ENCODE results near the gene MTX1. TPM values are rescaled to one million over a fixed set of nuclear protein-coding genes. Genes with fewer than 3 reads are reported as not detected.
A peak's percentile ranks its signal among the peaks of the same experiment; 100 is the strongest.
"Not testable (repeated sequence)": the region's sequence is repeated elsewhere in the genome, so short reads cannot be mapped to it uniquely, and the experiment has no call there.

MTX1 gene
- total RNA-seq, 4 donors from 2014 or later = 33.2 to 45.2 (median 36.5) TPM

DNA sequence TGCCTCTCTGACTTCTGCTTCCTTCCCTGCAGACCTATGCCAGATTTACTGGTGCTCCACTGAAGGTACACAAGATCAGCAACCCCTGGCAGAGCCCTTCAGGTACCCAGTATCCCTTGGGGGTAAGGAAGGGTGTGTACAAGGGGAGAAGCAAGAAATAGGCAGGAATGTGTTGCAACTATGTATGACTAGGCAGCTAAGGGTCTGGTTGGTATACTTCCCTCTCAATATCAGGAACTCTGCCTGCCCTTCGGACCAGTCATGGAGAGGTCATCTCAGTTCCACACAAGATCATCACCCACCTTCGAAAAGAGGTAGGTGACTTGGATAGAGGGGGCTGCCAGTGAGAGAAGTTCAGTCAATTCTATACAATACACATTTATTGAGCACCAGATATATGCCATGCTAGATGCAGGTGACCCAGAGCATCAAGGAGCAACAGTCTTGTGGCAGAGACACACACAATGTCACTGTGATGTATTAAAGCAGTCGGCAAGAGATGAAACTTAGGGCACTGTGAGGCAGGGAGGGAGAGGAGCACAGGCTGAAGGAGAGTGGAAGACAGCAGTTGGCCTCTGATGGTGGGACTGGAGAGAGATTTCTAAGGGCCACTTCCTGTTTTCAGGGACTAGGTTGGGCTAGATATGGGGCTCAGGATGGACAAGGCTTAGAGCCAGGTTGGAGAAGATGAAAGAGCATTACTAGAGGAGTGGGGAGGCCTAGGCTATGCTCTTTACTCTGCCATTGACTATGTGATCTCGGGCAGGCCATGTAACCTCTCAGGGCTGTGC is 2.0 kb downstream of the MTX1 start:
- no peak overlapping the region for H3K4me3 ChIP-seq
- H3K27ac ChIP-seq = no peak overlapping the region
- DNase-seq = no peak

GRCh38 chr1:155211381-155212050 is 3.0 kb downstream of the MTX1 start:
- not testable (repeated sequence) for H3K27ac ChIP-seq, H3K9me3 ChIP-seq, H3K36me3 ChIP-seq, H3K4me3 ChIP-seq, H3K27me3 ChIP-seq, DNase-seq
- peaks cover 5 to 27% (median 13%) of the 10 kb centered on the region in 4 donors for H3K4me1 ChIP-seq

More for the DNA sequence above, 2.0 kb downstream of the MTX1 start:
- H3K4me1 ChIP-seq = peaks cover 5 to 29% (median 13%) of the 10 kb centered on the region in 4 donors
- no peaks in the 10 kb centered on the region for H3K27me3 ChIP-seq
- H3K36me3 ChIP-seq = peaks cover 0 to 3% (median 0%) of the 10 kb centered on the region in 3 donors
- no peaks in the 10 kb centered on the region for H3K9me3 ChIP-seq
- TF ChIP-seq, protein P1, sequence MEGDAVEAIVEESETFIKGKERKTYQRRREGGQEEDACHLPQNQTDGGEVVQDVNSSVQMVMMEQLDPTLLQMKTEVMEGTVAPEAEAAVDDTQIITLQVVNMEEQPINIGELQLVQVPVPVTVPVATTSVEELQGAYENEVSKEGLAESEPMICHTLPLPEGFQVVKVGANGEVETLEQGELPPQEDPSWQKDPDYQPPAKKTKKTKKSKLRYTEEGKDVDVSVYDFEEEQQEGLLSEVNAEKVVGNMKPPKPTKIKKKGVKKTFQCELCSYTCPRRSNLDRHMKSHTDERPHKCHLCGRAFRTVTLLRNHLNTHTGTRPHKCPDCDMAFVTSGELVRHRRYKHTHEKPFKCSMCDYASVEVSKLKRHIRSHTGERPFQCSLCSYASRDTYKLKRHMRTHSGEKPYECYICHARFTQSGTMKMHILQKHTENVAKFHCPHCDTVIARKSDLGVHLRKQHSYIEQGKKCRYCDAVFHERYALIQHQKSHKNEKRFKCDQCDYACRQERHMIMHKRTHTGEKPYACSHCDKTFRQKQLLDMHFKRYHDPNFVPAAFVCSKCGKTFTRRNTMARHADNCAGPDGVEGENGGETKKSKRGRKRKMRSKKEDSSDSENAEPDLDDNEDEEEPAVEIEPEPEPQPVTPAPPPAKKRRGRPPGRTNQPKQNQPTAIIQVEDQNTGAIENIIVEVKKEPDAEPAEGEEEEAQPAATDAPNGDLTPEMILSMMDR (IDR thresholded peaks at IDR 0.05) = no peak
- TF ChIP-seq POLR2A (IDR thresholded peaks at IDR 0.05) = no peak

DNA sequence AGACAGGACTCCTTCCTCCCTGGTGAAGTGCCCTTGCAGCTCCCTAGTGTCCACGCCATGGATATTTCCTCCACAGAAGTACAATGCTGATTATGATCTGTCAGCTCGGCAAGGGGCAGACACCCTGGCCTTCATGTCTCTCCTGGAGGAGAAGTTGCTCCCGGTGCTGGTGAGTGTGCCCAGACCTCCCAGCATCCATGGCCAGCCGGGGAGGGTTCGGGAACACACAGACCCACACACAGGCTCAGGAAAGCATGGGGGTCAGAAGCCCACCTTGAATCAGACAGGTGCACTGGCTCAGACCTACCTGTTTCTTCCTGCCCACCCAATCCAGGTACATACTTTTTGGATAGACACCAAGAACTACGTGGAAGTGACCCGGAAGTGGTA is 3.6 kb downstream of the MTX1 start:
- not testable (repeated sequence) for H3K9me3 ChIP-seq, DNase-seq, H3K27ac ChIP-seq, H3K36me3 ChIP-seq, H3K4me3 ChIP-seq, H3K27me3 ChIP-seq
- H3K4me1 ChIP-seq = peaks cover 5 to 22% (median 11%) of the 10 kb centered on the region in 4 donors

- DNase-seq = not testable (repeated sequence)
Observed at GRCh38 chr1:155214702-155215101, 6.2 kb downstream of the MTX1 start.

DNA sequence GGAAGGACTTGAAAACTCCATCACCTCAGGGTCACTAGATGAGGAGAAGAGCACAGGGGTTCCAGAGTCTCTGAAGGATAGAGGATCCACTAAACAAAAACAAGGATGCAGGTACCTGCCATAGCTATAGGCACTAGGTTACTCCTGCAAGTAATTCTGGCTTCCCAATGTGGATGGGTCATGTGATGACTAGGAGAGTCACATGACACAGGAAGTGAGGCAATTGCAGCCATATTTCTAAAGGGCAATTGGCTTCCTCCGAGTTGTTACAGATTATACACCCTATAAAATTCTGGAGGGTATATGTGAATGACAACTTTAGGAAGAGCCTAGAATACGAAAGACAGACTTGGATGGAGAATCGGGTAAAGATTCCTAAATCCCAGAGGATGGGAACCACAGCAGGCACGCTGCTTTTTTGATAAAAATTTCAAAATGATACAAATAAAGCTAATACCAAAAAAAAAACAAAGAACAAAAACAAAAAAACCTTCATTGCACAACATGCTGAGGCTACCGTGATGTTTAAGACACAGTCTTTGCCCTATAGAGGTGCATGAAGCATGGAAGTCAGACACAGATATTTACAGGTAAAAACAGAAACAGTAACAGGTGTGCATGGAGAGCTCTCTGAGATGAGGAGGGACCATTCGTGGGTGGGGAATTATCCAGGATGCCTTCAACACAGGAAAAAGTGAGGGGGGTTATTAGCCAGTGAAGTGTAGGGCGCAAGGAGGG is 10.5 kb downstream of the MTX1 start:
- peak in 1 of 3 donors; percentile 62 for DNase-seq
- H3K9me3 ChIP-seq = no peaks in the 10 kb centered on the region
- H3K27me3 ChIP-seq = no peaks in the 10 kb centered on the region
- peaks cover 0 to 8% (median 0%) of the 10 kb centered on the region in 4 donors for H3K4me1 ChIP-seq
- no peak for TF ChIP-seq POLR2A (IDR thresholded peaks at IDR 0.05)
- TF ChIP-seq, protein P1 (IDR thresholded peaks at IDR 0.05) = no peak
- H3K36me3 ChIP-seq = no peaks in the 10 kb centered on the region
- H3K4me3 ChIP-seq = no peak overlapping the region
- H3K27ac ChIP-seq = peak overlapping the region in 1 of 4 donors; percentile 65

More at GRCh38 chr1:155214702-155215101, 6.2 kb downstream of the MTX1 start:
- not testable (repeated sequence) for H3K9me3 ChIP-seq, H3K27ac ChIP-seq, H3K36me3 ChIP-seq, H3K4me3 ChIP-seq, H3K4me1 ChIP-seq, H3K27me3 ChIP-seq

DNA sequence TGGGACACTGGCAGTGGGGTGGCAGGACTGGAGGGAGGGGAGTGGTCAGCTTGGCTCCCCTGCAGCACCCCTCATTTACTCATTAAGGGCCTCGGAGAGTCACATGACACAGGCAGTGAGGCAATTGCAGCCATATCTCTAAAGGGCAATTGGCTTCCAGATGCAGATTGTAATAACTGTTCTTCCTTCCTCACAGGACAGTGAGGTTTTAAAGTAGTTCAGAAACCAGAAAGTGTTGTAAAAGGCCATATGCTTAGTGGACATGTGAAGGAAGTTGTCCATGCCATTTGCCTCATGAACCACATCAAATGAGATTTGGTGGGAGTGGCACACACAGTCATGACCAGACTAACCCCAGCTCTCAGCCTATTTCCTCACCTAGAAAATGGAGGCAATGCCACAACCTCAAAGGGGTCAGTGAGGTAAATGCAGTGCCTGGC is 11.1 kb downstream of the MTX1 start:
- no peak for DNase-seq

GRCh38 chr1:155220211-155220965 is 11.9 kb downstream of the MTX1 start:
- H3K4me3 ChIP-seq, H3K36me3 ChIP-seq, H3K27me3 ChIP-seq, H3K4me1 ChIP-seq, DNase-seq, H3K9me3 ChIP-seq: not testable (repeated sequence)
- H3K27ac ChIP-seq = peak overlapping the region in 3 of 4 donors; percentile 53 to 65 (median 63)

More for the DNA sequence above, 11.1 kb downstream of the MTX1 start:
- H3K36me3 ChIP-seq = no peaks in the 10 kb centered on the region
- no peaks in the 10 kb centered on the region for H3K27me3 ChIP-seq
- TF ChIP-seq, protein P1 (IDR thresholded peaks at IDR 0.05) = no peak
- TF ChIP-seq POLR2A (IDR thresholded peaks at IDR 0.05) = no peak
- H3K4me1 ChIP-seq = peaks cover 0 to 8% (median 0%) of the 10 kb centered on the region in 4 donors
- H3K9me3 ChIP-seq = no peaks in the 10 kb centered on the region
- peak overlapping the region in 3 of 4 donors; percentile 53 to 65 (median 63) for H3K27ac ChIP-seq
- no peak overlapping the region for H3K4me3 ChIP-seq

All from Peyer's patch (tissue), 4 donors.